Cortex of kidney (tissue), 1 donor: ENCODE results near the gene STXBP2.

Experiments
- DNase-seq: peaks from one replicate; lab custom pipeline; 2025; lab: John Stamatoyannopoulos, UW

The STXBP2 gene

GRCh38 chr19:7679771-7680605, 43.1 kb downstream of the STXBP2 start:
- DNase-seq, result no peak

- peak; percentile 50 for DNase-seq
These were observed 43.9 kb downstream of the STXBP2 start, which contains the start of gene TRAPPC5 for GRCh38 chr19:7680606-7681339. TSS of gene TRAPPC5 (plus strand) at chr19:7680833. CDS start at chr19:7682254, 1,421 bp downstream.

- no peak for DNase-seq
These were observed 44.6 kb downstream of the STXBP2 start for GRCh38 chr19:7681340-7682174.

GRCh38 chr19:7682175-7682855, 45.4 kb downstream of the STXBP2 start:
- no peak for DNase-seq

GRCh38 chr19:7685546-7686445, 48.9 kb downstream of the STXBP2 start:
- DNase-seq, result no peak

- no peak for DNase-seq
These were observed 50.3 kb downstream of the STXBP2 start for GRCh38 chr19:7687177-7687576.

- DNase-seq, result no peak
These were observed 52.3 kb downstream of the STXBP2 start for GRCh38 chr19:7689165-7689564.

GRCh38 chr19:7690779-7691258, 53.9 kb downstream of the STXBP2 start:
- no peak for DNase-seq

- DNase-seq, result no peak
These were observed 54.6 kb downstream of the STXBP2 start for GRCh38 chr19:7691497-7691896.

- no peak for DNase-seq
These were observed 55.6 kb downstream of the STXBP2 start for GRCh38 chr19:7692417-7693088.

- no peak for DNase-seq
These were observed 57.6 kb downstream of the STXBP2 start for GRCh38 chr19:7694499-7694898.
